H1 (cell line): ENCODE measurements around the gene DPF3. TPM values are rescaled to one million over a fixed set of nuclear protein-coding genes. Genes with fewer than 3 reads are reported as not detected.

Experiments
- CBX5 ChIP-seq: fragments of 300-800, 300-1000 bp; sonication (generic); IDR thresholded peaks from 2 replicates; pipeline ENCODE4 v1.7.1; 2016; ENCODE audit warnings: antibody characterized with exemption, low read length, low read depth
- CEBPB ChIP-seq: IDR thresholded peaks from 2 replicates; pipeline ENCODE4 v1.6.1; 2012; ENCODE audit warnings: low read depth, low read length
- HDAC2 ChIP-seq, 2 experiments: fragments of 300-600 bp in 1 of 2; sonication (generic) in 1 of 2; IDR thresholded peaks; 2 replicates each; pipeline ENCODE4 v1.6.1; 2011 to 2012; ENCODE audit warnings: low read depth in 2 of 2, low read length in 2 of 2, mild to moderate bottlenecking in 2 of 2, moderate library complexity in 2 of 2, borderline replicate concordance in 1 of 2, inconsistent platforms in 1 of 2
- KDM1A ChIP-seq: fragments of 200-600, 300-600 bp; sonication (generic); IDR thresholded peaks from 2 replicates; pipeline ENCODE4 v1.7.1; 2016; ENCODE audit warnings: mild to moderate bottlenecking, low read length, borderline replicate concordance
- KDM5A ChIP-seq: fragments of 200-600 bp; IDR thresholded peaks from 2 replicates; pipeline ENCODE4 v1.7.1; 2012; ENCODE audit warnings: mild to moderate bottlenecking, low read length, inconsistent platforms, mixed read lengths
- RNF2 ChIP-seq: fragments of 200-900, 300-1000 bp; sonication (generic); IDR thresholded peaks from 2 replicates; pipeline ENCODE4 v1.7.1; 2016; ENCODE audit warnings: borderline replicate concordance, low read depth, mild to moderate bottlenecking, antibody characterized with exemption, low read length; ENCODE audit not compliant: poor library complexity, severe bottlenecking; ENCODE audit errors: missing control alignments
- SIRT6 ChIP-seq: IDR thresholded peaks from one replicate; pipeline ENCODE4 v1.7.1; 2012; ENCODE audit warnings: low read length, inconsistent platforms
- ZNF274 ChIP-seq: IDR thresholded peaks from 2 replicates; pipeline ENCODE4 v1.7.0; 2012; ENCODE audit warnings: low read length, borderline replicate concordance; ENCODE audit errors: extremely low read depth
- polyA plus RNA-seq, 7 experiments: library from polyadenylated mRNA; depleted of rRNA in 3 of 7; stranded (reverse) in 5 of 7; unstranded in 2 of 7; fragments of >200 nt in 5 of 7; fragments of 200-250 nt in 2 of 7; gene quantifications; 1 replicate in 5 of 7; 2 replicates in 1 of 7; 4 replicates in 1 of 7; pipeline versions ENCODE4 v1.2.1 to v1.2.3, GENCODE V29; 2011 to 2013; ENCODE audit warnings: missing spikeins in 2 of 7, mixed read lengths in 2 of 7
- total RNA-seq: library from RNA; stranded (reverse); fragmentation: NEBNext Ultra II Directional; extraction: Animal tissue kit (Norgen Biotek cat#: 25700); gene quantifications from 2 replicates; pipeline ENCODE4 v1.2.1, GENCODE V29; 2021

DPF3 gene
- total and polyA plus RNA-seq, 2 of the 8 experiments (the other 6 are each of a cell fraction or from before 2014, with no cell fraction given) = 0.19 TPM; not detected in 1

DNA sequence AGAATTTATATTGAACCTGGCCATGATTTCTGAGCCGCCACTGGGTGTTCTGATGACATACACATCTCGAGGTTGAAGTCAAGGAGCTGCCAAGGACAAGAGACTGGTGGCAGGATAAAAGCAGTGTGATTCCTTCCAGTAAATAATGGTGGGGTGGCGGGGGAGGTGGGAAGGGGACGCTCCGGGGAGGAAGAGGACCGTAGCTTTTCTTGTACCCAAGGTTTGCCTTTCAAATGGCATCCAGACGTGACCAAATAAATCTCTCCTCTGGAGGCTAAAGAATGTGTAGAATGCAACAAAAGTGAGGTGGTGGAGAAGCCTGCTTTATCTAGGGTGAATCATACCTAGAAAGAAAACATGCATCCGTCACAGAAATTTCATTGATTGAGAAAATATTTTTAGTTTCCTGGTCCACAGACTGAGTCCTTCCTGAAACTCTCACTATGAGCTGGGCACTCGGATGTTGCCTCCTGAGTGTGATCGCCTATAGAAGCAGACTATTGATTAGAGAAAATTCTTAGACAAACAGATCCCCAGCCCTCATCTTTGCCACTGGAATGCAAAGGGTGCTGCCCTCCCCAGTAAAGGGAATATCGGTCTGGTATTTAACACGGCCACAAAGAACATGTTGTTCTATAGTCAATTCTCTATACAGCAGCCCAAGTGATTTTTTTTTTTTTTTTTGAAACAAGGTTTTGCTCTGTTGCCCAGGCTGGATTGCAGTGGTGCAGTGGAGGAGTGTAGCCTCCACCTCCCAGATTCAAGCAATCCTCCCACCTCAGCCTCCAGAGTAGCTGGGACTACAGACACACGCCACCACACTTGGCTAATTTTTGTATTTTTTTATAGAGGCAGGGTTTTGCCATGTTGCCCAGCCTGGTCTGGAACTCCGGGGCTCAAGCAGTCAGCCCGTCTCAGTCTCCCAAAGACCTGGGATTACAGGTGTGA, 112.1 kb downstream of the DPF3 start (continued):
- TF ChIP-seq RNF2 = no peak
- no peak for TF ChIP-seq CEBPB
- TF ChIP-seq KDM1A = no peak
- no peak for TF ChIP-seq SIRT6
- TF ChIP-seq KDM5A = no peak
- TF ChIP-seq HDAC2 (IDR thresholded peaks at IDR 0.05; ENCODE audit: borderline replicate concordance in 1 of 2, low read depth in 2 of 2, low read length in 2 of 2) = no peak
- no peak for TF ChIP-seq ZNF274
- TF ChIP-seq CBX5 = no peak
